NCI-H2227 (cell line): Measurements from ENCODE around the gene KCTD4.
"Not testable (repeated sequence)": the region's sequence is repeated elsewhere in the genome, so short reads cannot be mapped to it uniquely, and the experiment has no call there.

Experiments
- DNase-seq: peaks from one replicate; lab custom pipeline; 2025; ENCODE audit not compliant: unreplicated experiment; lab: John Stamatoyannopoulos, UW

The KCTD4 gene

DNA sequence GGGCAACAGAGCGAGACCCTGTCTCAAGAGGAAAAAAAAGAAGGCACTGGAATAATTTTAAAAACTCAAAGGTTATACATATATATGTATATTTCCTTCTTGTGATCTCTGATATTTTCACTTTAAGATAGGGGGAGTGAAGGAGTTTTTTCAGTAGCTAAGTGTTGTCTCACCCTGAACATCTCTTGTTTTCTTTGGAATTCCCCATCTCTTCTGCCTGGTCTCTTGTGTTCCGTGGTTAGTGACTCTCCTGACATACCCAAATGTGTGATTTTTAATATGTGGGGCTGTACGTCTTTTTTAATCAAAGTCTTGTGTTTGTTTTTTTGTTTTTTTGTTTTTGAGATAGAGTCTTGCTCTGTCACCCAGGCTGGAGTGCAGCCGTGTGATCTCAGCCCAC, 15.3 kb upstream of the KCTD4 start:
- DNase-seq: no peak

DNA sequence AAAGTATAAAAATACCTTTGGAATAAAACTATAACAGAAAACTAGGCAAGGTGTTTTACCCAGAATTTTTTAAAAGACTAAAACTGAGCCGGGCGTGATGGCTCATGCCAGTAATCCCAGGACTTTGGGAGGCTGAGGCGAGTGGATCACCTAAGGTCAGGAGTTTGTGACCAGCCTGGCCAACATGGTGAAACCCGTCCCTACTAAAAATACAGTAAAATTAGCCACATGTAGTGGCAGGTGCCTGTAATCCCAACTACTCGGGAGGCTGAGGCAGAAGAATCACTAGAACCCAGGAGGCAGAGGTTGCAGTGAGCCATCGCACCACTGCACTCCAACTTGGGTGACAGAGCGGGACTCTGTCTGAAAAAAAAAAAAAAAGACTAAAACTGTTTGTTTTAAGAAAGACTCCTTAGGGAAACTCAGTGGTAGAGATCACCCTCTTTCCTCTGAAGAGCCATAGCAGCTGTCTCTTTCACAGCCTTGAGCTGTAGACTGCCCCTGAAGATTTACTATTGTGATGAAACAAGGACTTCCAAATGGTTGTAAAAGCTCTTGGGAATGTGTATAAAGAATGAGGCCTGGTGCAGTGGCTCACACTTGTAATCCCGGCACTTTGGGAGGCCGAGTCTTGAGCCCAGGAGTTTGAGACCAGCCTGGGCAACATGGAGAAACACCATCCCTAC, 14.7 kb upstream of the KCTD4 start:
- DNase-seq: no peak

DNA sequence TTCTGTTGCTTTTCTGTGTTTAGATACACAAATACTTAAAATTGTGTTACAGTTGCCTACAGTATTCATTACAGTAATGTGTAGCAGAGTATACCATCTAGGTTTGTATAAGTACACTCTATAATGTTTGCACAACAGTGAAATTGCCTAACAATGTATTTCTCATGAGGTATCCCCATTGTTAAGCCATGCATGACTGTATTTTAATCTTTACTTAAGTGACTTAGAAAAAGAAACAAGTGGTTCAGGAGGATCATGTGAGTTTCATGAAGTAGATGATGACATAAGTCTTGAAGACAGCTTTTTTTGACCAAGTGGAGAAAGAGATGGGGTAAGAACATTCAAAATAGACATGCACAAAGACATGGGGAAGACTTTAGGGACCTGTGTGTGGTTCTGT, 8.4 kb upstream of the KCTD4 start:
- DNase-seq: no peak

DNA sequence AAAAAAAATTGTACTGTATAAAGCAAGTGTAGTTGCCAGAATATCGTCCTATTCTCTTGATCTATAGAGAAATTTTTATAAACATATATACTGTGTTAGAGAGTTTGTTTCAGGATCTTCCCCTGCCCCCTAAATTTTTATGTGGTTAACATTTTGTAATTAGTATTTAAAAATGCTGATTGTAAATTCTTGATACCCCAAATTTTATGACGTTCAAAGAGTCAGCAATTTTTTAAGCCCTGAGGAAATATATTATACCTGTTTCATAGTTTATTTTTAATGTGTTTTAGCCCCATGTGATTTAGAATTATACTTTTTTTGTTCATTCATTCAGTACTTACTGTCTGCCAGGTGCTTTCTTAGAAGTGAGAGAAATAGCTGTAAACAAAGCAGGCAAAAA, 7.3 kb upstream of the KCTD4 start:
- no peak for DNase-seq

DNA sequence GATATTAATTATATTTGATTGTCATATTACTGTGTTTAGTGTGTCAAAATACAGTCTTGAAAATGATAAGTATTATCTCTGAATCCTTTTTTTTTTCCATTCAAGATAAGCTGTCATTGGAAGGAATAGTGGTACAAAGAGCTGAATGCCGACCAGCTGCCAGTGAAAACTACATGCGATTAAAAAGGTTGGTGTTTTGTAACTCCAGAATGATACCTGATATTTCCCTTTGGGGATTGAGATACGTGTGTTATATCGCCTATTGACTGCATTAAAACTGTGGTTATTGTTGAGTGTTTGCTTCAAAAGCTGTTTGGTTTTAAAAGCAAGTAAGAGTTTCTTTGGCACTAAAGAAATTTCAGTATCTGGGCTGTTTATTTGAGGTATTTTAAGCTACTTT, 6.5 kb upstream of the KCTD4 start:
- DNase-seq: no peak

DNA sequence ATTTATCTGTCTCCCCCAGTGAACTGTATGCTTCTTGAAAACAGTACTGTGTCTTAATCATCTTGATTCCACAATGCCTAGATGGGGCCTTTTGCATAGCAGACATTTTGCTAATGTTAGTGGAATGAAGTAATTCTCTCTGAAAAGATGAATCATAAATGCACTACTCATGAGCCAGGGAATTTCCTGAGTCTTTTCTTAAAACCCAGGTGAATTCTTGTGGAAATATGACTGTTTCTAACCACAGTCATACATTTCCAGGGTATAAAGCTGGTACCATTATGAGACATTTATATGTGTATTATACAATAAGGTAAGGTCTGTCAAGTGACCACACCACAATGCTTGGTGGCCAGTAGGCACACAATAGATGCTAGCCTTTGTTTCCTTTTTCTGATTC, 5.5 kb upstream of the KCTD4 start:
- DNase-seq: no peak

- DNase-seq: no peak
Measured at GRCh38 chr13:45205124-45205523, 4.3 kb upstream of the KCTD4 start.

DNA sequence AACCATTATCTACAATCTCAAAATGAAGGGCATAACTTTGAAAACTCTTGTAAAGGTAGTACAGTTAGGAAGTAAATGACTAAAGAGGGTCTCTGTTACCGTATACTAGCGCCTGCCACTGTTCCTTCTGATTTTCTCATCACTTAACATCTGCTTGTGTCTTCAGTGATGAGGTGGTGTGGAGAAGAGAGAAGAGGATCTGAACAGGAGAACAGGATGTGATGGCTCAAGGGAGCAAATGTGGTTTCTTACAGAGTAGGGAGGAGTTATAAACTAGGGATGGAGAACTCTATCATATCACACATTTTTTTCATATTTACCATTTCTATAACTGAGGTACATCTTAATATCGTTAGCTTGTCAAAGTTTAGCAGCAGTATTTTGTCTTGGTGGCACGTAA, 1.1 kb downstream of the KCTD4 start:
- no peak for DNase-seq

- DNase-seq: no peak
Measured at GRCh38 chr13:45198924-45199323, 1.9 kb downstream of the KCTD4 start.

DNA sequence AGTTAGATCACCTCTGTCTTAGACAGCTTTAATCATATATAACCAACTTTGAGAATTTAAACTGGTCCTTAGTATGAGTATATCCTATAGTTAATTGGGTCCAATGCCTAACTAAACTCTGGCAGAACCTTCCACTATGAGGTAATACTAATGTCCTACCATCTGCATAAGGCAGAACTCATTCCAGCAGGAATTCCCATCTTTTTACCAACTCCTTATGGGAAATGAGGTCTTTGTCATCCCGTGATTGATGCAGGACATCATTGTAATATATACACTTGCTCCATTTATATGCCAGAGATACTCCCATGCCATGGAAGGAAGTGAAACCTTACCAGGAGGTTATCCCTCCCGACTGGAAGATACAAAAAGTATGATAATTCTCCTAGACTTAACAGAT, 2.8 kb downstream of the KCTD4 start:
- DNase-seq: no peak

- no peak for DNase-seq
Measured at GRCh38 chr13:45196622-45197021, 4.2 kb downstream of the KCTD4 start.

GRCh38 chr13:45196096-45196495, 4.7 kb downstream of the KCTD4 start:
- DNase-seq: no peak

DNA sequence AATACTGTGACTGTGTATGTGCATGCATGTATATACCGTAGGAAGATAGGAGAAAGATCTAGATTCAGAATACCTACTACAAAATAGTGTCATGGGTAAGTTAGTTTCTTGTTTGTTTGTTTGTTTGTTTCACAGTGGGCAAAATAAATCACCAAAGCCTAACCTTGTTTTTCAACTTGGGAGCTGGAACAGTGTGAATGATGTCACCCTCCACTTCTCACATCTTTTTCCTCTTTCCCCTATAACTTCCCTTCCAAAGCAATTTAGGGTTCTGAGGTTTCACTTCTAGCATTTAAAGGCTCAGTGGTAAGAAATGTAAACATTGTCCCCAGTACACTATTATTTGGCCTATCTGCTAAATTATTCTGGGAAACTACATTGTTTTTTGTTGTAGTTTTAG, 5.4 kb downstream of the KCTD4 start:
- DNase-seq: no peak

- DNase-seq: peak; percentile 30
Measured at GRCh38 chr13:45194081-45194939, 6.5 kb downstream of the KCTD4 start.

- no peak for DNase-seq
Measured at GRCh38 chr13:45191874-45192273, 9.0 kb downstream of the KCTD4 start.

DNA sequence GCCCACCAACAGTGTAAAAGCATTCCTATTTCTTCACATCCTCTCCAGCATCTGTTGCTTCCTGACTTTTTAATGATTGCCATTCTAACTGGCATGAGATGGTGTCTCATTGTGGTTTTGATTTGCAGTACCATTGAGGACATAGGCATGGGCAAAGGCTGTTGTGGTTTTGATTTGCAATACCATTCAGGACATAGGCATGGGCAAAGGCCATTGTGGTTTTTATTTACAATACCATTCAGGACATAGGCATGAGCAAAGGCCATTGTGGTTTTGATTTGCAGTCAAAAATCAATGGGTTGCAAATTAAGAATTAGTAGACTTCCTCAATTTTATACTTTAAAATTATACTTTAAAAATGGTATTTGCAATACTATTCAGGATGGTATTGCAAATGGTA, 11.3 kb downstream of the KCTD4 start:
- not testable (repeated sequence) for DNase-seq

GRCh38 chr13:45189077-45189476, 11.8 kb downstream of the KCTD4 start:
- DNase-seq: not testable (repeated sequence)

DNA sequence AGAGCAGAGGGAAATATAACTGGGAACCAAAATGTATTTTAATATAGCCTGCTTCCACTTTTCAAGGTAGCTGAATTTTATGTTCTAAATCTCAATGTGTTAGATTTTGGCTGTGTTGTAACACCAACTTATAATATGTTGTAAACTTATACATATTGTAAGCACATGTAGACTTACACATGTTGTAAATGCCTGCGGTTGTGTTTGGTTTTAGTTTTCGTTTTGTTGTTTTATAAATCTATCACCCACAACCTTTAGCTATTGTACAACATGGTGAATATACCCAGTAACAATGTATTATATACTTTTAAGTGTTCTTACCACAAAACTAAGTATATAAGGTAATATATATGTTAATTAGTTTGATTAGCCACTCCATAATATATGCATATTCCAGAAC, 15.6 kb downstream of the KCTD4 start:
- DNase-seq: no peak

DNA sequence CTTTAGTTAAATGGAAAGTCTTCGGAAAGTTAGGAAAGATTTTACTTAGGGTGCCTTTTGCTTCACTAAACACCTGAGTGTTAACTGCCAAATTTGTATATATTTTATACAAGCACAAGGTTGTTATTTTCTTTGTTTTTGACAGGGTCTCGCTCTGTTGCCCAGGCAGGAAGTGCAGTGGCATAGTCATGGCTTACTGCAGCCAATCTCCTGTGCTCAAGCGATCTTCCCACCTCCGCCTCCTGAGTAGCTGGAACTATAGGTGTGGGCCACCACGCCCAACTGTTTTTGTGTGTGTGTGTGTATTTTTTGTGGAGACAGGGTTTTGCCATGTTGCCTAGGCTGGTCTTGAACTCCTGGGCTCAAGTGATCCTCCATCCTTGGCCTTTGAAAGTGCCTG, 16.2 kb downstream of the KCTD4 start:
- no peak for DNase-seq

DNA sequence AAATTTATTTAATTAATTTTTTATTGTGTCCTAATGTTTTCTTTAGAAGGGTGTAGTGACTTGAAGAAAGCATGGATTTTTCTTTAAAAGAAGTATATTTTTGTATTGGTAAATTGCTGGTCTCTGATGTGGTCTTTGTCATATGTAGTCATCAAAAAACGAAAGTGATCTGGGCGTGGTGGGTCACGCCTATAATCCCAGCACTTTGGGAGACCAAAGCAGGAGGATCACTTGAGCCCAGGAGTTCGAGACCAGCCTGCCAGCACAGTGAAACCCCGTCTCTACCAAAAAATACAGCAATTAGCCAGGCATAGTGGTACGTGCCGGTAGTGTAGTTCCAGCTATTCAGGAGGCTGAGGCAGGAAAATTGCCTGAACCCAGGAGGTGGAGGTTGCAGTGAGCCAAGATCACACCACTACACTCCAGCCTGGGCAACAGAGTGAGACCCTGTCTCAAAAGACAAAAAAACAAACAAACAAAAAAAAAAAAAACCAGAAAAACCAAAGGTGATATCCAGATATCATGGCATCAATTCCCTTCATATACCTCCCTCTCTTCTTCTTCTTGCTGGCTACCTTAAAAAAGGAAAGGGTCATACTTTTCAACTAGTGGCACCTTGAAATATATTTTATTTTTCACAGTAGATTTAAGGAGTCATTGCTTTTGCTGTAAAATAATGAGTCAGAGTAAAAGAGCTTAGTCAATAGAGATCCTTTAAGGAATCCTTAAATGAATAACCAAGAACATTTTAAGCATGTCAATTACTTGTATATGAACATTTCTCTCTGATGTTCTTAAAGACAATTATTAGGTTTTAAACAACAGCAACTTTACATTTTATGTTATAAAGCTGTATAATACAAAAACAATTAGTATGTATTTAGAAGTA, 19.9 kb downstream of the KCTD4 start:
- DNase-seq: no peak

DNA sequence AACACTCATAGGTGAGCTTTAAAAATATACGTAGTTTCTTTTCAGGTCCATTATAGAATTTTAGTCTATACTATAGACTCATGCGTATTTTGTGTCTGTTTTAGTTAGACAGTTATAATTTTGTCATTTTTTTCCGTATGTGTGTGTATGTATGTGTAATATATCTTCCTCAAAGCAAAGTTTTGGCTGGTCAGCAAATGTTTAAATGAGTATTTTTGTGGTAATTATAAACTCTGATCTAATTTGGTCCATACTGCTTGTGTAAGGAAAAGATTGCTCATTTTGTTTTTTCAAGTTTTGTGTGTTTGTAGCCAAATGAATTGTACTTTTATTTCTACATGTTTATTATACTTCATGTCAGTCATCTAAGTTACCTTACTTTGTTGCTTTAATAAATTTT, 20.5 kb downstream of the KCTD4 start:
- DNase-seq: no peak

- no peak for DNase-seq
Measured at GRCh38 chr13:45179428-45179827, 21.4 kb downstream of the KCTD4 start.
